ENCODE data around the gene PCNX1. TPM values are rescaled to one million over a fixed set of nuclear protein-coding genes. Genes with fewer than 3 reads are reported as not detected.

PCNX1 gene
- total and polyA plus RNA-seq, 2 donors (not counting 1 experiment from before 2014, with no cell fraction given), result 35.7 to 69.4 TPM

DNA sequence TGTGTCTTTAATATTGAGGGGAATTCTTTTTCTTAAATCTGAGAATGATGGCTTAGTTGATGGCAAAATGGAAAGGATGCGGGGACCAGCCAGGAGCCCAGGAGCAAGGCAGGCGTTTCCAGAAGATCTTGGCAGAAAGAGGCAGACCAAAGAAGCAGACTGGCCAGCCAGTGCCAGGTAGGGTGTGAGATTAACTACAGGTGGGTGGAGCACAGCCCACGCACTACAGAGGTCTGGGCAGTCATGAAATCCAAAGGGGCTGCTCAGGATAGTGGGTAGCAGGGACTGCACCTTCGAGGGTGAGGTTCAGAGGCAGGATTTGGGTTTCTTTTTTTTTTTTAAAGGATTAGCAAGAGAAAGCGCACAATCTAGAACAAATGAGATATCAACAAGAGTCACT, 17.7 kb upstream of the PCNX1 start:
- Histone ChIP-seq H4K20me1 (ENCODE audit: control insufficient read depth, extremely low read depth, insufficient read depth, low read length) (no peaks in the 10 kb centered on the region), H3K27me3 (ENCODE audit: control insufficient read depth, insufficient read depth, low read length) (no peaks in the 10 kb centered on the region), H3K36me3 (ENCODE audit: control insufficient read depth, insufficient read depth, low read length) (no peaks in the 10 kb centered on the region), H3K4me2 (ENCODE audit: extremely low read depth, insufficient read depth, low read length) (no peak overlapping the region), H3K9ac (ENCODE audit: insufficient read depth, low read length) (no peak overlapping the region), H3K9me3 (ENCODE audit: control insufficient read depth, insufficient read depth, low read depth, low read length) (no peaks in the 10 kb centered on the region), H3K4me1 (ENCODE audit: control insufficient read depth, extremely low read depth, insufficient read depth, low read length) (peaks cover 11% of the 10 kb centered on the region), H2AFZ (ENCODE audit: low read length) (no peak overlapping the region), H3K27ac (ENCODE audit: insufficient read depth, low read length) (no peak overlapping the region), H3K79me2 (ENCODE audit: control insufficient read depth, insufficient read depth, low read length) (no peaks in the 10 kb centered on the region), H3K4me3 (replicated peaks in 1 of 4; ENCODE audit: control extremely low read depth in 1 of 4, insufficient read depth in 1 of 4, low read depth in 3 of 4, low read length in 4 of 4) (no peak overlapping the region)
- DNase-seq (ENCODE audit: low read depth in 2 of 2), result no peak
- TF ChIP-seq, protein P1, sequence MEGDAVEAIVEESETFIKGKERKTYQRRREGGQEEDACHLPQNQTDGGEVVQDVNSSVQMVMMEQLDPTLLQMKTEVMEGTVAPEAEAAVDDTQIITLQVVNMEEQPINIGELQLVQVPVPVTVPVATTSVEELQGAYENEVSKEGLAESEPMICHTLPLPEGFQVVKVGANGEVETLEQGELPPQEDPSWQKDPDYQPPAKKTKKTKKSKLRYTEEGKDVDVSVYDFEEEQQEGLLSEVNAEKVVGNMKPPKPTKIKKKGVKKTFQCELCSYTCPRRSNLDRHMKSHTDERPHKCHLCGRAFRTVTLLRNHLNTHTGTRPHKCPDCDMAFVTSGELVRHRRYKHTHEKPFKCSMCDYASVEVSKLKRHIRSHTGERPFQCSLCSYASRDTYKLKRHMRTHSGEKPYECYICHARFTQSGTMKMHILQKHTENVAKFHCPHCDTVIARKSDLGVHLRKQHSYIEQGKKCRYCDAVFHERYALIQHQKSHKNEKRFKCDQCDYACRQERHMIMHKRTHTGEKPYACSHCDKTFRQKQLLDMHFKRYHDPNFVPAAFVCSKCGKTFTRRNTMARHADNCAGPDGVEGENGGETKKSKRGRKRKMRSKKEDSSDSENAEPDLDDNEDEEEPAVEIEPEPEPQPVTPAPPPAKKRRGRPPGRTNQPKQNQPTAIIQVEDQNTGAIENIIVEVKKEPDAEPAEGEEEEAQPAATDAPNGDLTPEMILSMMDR (conservative IDR thresholded peaks at IDR 0.05 in 1 of 2, IDR thresholded peaks at IDR 0.05 in 1 of 2; ENCODE audit: low read depth in 1 of 2, low read length in 2 of 2), result no peak
- no peak for TF ChIP-seq EZH2 (IDR thresholded peaks at IDR 0.05; ENCODE audit: low read length, missing control alignments)

DNA sequence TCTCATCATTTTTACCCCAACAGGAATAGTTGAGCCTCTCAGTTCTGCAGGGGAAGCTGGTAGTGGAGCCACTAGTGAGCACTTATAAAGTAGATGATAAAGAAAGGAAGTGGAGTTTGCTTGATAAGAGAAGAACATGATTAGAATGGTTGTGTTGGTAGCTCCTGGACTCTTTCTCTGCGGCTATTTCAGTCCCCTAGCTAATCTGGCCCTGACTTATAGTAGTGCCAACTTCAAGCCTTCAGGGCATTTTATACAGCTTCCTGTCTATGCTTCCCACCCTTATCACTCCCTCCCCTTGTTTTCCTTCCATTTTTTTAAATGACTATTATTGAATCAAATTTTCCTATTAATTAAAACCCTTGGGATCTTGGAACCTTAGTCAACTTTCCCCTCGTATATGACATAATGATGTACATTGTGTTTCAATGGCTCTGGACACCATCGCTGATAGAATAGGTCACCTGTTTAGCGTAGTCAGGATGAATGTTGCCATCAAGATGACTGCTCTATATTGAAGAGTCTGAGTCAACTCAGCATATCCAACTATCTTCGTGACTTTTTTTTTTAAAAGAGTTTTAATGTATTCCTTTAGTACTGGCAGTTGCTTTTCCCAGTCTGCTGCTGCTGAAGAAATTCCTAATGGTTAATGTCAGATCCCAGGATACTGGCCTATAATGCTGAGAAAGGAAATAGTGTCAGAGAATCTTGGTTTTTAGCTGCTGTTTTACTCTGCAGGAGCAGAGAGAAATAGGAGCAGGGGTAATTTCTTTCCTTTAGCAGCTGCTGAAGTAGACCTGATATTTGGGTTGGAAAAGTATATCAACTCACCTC, 16.2 kb upstream of the PCNX1 start:
- H4K20me1 ChIP-seq (ENCODE audit: control insufficient read depth, extremely low read depth, insufficient read depth, low read length), result no peaks in the 10 kb centered on the region
- no peaks in the 10 kb centered on the region for H3K79me2 ChIP-seq (ENCODE audit: control insufficient read depth, insufficient read depth, low read length)
- H3K9me3 ChIP-seq (ENCODE audit: control insufficient read depth, insufficient read depth, low read depth, low read length), result no peaks in the 10 kb centered on the region
- no peaks in the 10 kb centered on the region for H3K36me3 ChIP-seq (ENCODE audit: control insufficient read depth, insufficient read depth, low read length)
- TF ChIP-seq, protein P1 (conservative IDR thresholded peaks at IDR 0.05 in 1 of 2, IDR thresholded peaks at IDR 0.05 in 1 of 2; ENCODE audit: low read depth in 1 of 2, low read length in 2 of 2), result no peak
- no peak for TF ChIP-seq EZH2 (IDR thresholded peaks at IDR 0.05; ENCODE audit: low read length, missing control alignments)
- no peak for DNase-seq (ENCODE audit: low read depth in 2 of 2)
- H3K27ac ChIP-seq (ENCODE audit: insufficient read depth, low read length), result no peak overlapping the region
- no peaks in the 10 kb centered on the region for H3K27me3 ChIP-seq (ENCODE audit: control insufficient read depth, insufficient read depth, low read length)
- H3K4me2 ChIP-seq (ENCODE audit: extremely low read depth, insufficient read depth, low read length), result no peak overlapping the region
- peaks cover 11% of the 10 kb centered on the region for H3K4me1 ChIP-seq (ENCODE audit: control insufficient read depth, extremely low read depth, insufficient read depth, low read length)
- H2AFZ ChIP-seq (ENCODE audit: low read length), result no peak overlapping the region
- H3K4me3 ChIP-seq (replicated peaks in 1 of 4; ENCODE audit: control extremely low read depth in 1 of 4, insufficient read depth in 1 of 4, low read depth in 3 of 4, low read length in 4 of 4), result no peak overlapping the region
- no peak overlapping the region for H3K9ac ChIP-seq (ENCODE audit: insufficient read depth, low read length)

DNA sequence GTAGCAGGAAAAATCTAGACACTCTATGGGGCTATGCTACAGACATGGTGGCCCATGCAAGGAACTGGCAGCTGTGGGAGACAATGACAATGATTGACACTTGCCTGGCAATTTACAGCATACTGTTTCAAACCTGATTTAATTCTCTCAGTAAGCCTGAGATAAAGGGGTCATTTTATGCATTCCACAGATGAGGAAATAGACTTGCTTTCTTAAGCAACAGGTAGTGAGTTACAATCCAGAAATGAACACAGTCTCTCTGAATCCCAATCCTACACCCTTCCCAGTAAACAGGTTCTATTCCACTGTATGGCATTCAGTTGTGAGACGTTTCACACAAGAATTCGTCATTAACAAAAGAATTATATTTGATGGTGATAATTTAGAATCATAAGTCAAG, 15.5 kb upstream of the PCNX1 start:
- Histone ChIP-seq H2AFZ (ENCODE audit: low read length) (no peak overlapping the region), H3K9me3 (ENCODE audit: control insufficient read depth, insufficient read depth, low read depth, low read length) (no peaks in the 10 kb centered on the region), H3K36me3 (ENCODE audit: control insufficient read depth, insufficient read depth, low read length) (no peaks in the 10 kb centered on the region), H3K4me2 (ENCODE audit: extremely low read depth, insufficient read depth, low read length) (no peak overlapping the region), H4K20me1 (ENCODE audit: control insufficient read depth, extremely low read depth, insufficient read depth, low read length) (no peaks in the 10 kb centered on the region), H3K79me2 (ENCODE audit: control insufficient read depth, insufficient read depth, low read length) (no peaks in the 10 kb centered on the region), H3K4me3 (replicated peaks in 1 of 4; ENCODE audit: control extremely low read depth in 1 of 4, insufficient read depth in 1 of 4, low read depth in 3 of 4, low read length in 4 of 4) (no peak overlapping the region), H3K4me1 (ENCODE audit: control insufficient read depth, extremely low read depth, insufficient read depth, low read length) (peaks cover 11% of the 10 kb centered on the region), H3K27ac (ENCODE audit: insufficient read depth, low read length) (no peak overlapping the region), H3K27me3 (ENCODE audit: control insufficient read depth, insufficient read depth, low read length) (no peaks in the 10 kb centered on the region), H3K9ac (ENCODE audit: insufficient read depth, low read length) (no peak overlapping the region)
- DNase-seq (ENCODE audit: low read depth in 2 of 2), result no peak
- no peak for TF ChIP-seq EZH2 (IDR thresholded peaks at IDR 0.05; ENCODE audit: low read length, missing control alignments)
- TF ChIP-seq, protein P1 (conservative IDR thresholded peaks at IDR 0.05 in 1 of 2, IDR thresholded peaks at IDR 0.05 in 1 of 2; ENCODE audit: low read depth in 1 of 2, low read length in 2 of 2), result no peak
